ENCODE results near the gene TMEM132D.
"Not testable (repeated sequence)": the region's sequence is repeated elsewhere in the genome, so short reads cannot be mapped to it uniquely, and the experiment has no call there.

The TMEM132D gene

GRCh38 chr12:129551441-129551840, 352.4 kb downstream of the TMEM132D start:
- DNase-seq (ENCODE audit: low read depth in 2 of 2): no peak
- no peak overlapping the region for H3K4me3 ChIP-seq (replicated peaks in 1 of 2; ENCODE audit: low read depth in 2 of 2, low read length in 2 of 2)
- no peak for TF ChIP-seq CTCF (IDR thresholded peaks at IDR 0.05; ENCODE audit: low read depth, low read length)

- TF ChIP-seq CTCF (IDR thresholded peaks at IDR 0.05; ENCODE audit: low read depth, low read length): no peak
- DNase-seq (ENCODE audit: low read depth in 2 of 2): no peak
- no peak overlapping the region for H3K4me3 ChIP-seq (replicated peaks in 1 of 2; ENCODE audit: low read depth in 2 of 2, low read length in 2 of 2)
Measured at GRCh38 chr12:129550353-129550752, 353.5 kb downstream of the TMEM132D start.

- H3K4me3 ChIP-seq (replicated peaks in 1 of 2; ENCODE audit: low read depth in 2 of 2, low read length in 2 of 2): no peak overlapping the region
- DNase-seq (ENCODE audit: low read depth in 2 of 2): no peak
- TF ChIP-seq CTCF (IDR thresholded peaks at IDR 0.05; ENCODE audit: low read depth, low read length): no peak
Measured at GRCh38 chr12:129549656-129550055, 354.2 kb downstream of the TMEM132D start.

GRCh38 chr12:129549020-129549419, 354.8 kb downstream of the TMEM132D start:
- DNase-seq (ENCODE audit: low read depth in 2 of 2); H3K4me3 ChIP-seq (replicated peaks in 1 of 2; ENCODE audit: low read depth in 2 of 2, low read length in 2 of 2): not testable (repeated sequence)

GRCh38 chr12:129544716-129545115, 359.1 kb downstream of the TMEM132D start:
- DNase-seq (ENCODE audit: low read depth in 2 of 2): no peak
- H3K4me3 ChIP-seq (replicated peaks in 1 of 2; ENCODE audit: low read depth in 2 of 2, low read length in 2 of 2): no peak overlapping the region
- TF ChIP-seq CTCF (IDR thresholded peaks at IDR 0.05; ENCODE audit: low read depth, low read length): no peak

- no peak for DNase-seq (ENCODE audit: low read depth in 2 of 2)
- H3K4me3 ChIP-seq (replicated peaks in 1 of 2; ENCODE audit: low read depth in 2 of 2, low read length in 2 of 2): no peak overlapping the region
- TF ChIP-seq CTCF (IDR thresholded peaks at IDR 0.05; ENCODE audit: low read depth, low read length): no peak
Measured at GRCh38 chr12:129540954-129541353, 362.9 kb downstream of the TMEM132D start.

GRCh38 chr12:129540249-129540648, 363.6 kb downstream of the TMEM132D start:
- no peak for TF ChIP-seq CTCF (IDR thresholded peaks at IDR 0.05; ENCODE audit: low read depth, low read length)
- no peak overlapping the region for H3K4me3 ChIP-seq (replicated peaks in 1 of 2; ENCODE audit: low read depth in 2 of 2, low read length in 2 of 2)
- no peak for DNase-seq (ENCODE audit: low read depth in 2 of 2)

GRCh38 chr12:129538724-129539335, 365.0 kb downstream of the TMEM132D start:
- DNase-seq (ENCODE audit: low read depth in 2 of 2); H3K4me3 ChIP-seq (replicated peaks in 1 of 2; ENCODE audit: low read depth in 2 of 2, low read length in 2 of 2): not testable (repeated sequence)
